H1 (cell line): Measurements from ENCODE around the gene UXT.

ENCODE experiments used
- BACH1 ChIP-seq: IDR thresholded peaks from 2 replicates; pipeline ENCODE4 v1.6.1; 2012; ENCODE audit warnings: low read length, improper control_type of control experiment
- BCL11A ChIP-seq, 2 experiments: IDR thresholded peaks; one replicate each; pipeline ENCODE4 v1.6.1; 2011; ENCODE audit warnings: low read depth in 2 of 2, low read length in 2 of 2, mild to moderate bottlenecking in 2 of 2
- CHD2 ChIP-seq: IDR thresholded peaks from 2 replicates; pipeline ENCODE4 v1.6.1; 2012; ENCODE audit warnings: low read length, improper control_type of control experiment
- EZH2 ChIP-seq: fragments of 200-600 bp; sonication (generic); IDR thresholded peaks from 2 replicates; pipeline ENCODE4 v1.7.1; 2012; ENCODE audit warnings: low read depth, mild to moderate bottlenecking, moderate library complexity, low read length, inconsistent platforms; ENCODE audit not compliant: severe bottlenecking
- NRF1 ChIP-seq: IDR thresholded peaks from 2 replicates; pipeline ENCODE4 v1.6.1; 2011; ENCODE audit warnings: mild to moderate bottlenecking, low read depth, low read length, improper control_type of control experiment
- POLR2A ChIP-seq, 2 experiments: IDR thresholded peaks; 1 replicate in 1 of 2; 2 replicates in 1 of 2; pipeline ENCODE4 v1.6.1; 2011; ENCODE audit warnings: low read depth in 2 of 2, low read length in 2 of 2, mild to moderate bottlenecking in 2 of 2; ENCODE audit errors: control extremely low read depth in 1 of 2
- POLR2AphosphoS5 ChIP-seq: IDR thresholded peaks from 2 replicates; pipeline ENCODE4 v1.6.1; 2011; ENCODE audit warnings: low read depth, low read length
- RAD21 ChIP-seq, 2 experiments: IDR thresholded peaks in 1 of 2; conservative IDR thresholded peaks in 1 of 2; 2 replicates each; pipeline ENCODE4 v1.6.1; 2011; ENCODE audit warnings: low read depth in 2 of 2, low read length in 2 of 2, improper control_type of control experiment in 1 of 2, inconsistent platforms in 1 of 2, mild to moderate bottlenecking in 1 of 2, moderate library complexity in 1 of 2
- SRF ChIP-seq: IDR thresholded peaks from 2 replicates; pipeline ENCODE4 v1.6.1; 2011; ENCODE audit warnings: mild to moderate bottlenecking, low read depth, low read length, moderate library complexity
- TF ChIP-seq, protein P1 (sequence below), 3 experiments: IDR thresholded peaks; 1 replicate in 2 of 3; 2 replicates in 1 of 3; pipeline versions ENCODE4 v1.5.1 to v1.6.1; 2011; ENCODE audit warnings: low read length in 3 of 3, mild to moderate bottlenecking in 3 of 3, inconsistent platforms in 2 of 3, low read depth in 1 of 3, moderate library complexity in 1 of 3; ENCODE audit not compliant: insufficient read depth in 1 of 3; ENCODE audit errors: control extremely low read depth in 1 of 3
- TF ChIP-seq, protein P2 (sequence below): IDR thresholded peaks from 2 replicates; pipeline ENCODE4 v1.6.1; 2011; ENCODE audit warnings: low read length, improper control_type of control experiment

DNA sequence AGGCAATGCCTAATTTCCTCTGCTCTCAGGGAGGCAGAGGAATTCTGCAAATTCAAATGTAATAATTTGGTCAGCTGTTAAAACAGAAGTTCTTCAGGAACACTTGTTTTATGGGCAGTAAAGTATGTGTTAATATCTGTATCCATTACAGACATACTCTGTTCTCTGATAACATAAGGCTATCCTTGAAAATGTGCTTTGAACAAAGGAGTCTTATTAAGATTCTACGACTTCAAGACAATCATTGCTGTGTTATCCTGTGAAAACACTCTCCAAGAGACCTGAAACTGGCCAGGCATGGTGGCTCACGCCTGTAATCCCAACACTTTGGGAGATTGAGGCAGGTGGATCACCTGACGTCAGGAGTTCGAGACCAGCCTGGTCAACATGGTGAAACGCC lies 27.3 kb downstream of the UXT start:
- TF ChIP-seq POLR2AphosphoS5 (no peak), NRF1 (no peak), CHD2 (no peak), RAD21 (IDR thresholded peaks at IDR 0.05 in 1 of 2, conservative IDR thresholded peaks at IDR 0.05 in 1 of 2; ENCODE audit: low read depth in 2 of 2, low read length in 2 of 2) (no peak), BACH1 (no peak), POLR2A (IDR thresholded peaks at IDR 0.05; ENCODE audit: control extremely low read depth in 1 of 2, low read depth in 2 of 2, low read length in 2 of 2) (no peak), BCL11A (IDR thresholded peaks at IDR 0.05; ENCODE audit: low read depth in 2 of 2, low read length in 2 of 2) (no peak), EZH2 (no peak), SRF (no peak)
- TF ChIP-seq, protein P1, sequence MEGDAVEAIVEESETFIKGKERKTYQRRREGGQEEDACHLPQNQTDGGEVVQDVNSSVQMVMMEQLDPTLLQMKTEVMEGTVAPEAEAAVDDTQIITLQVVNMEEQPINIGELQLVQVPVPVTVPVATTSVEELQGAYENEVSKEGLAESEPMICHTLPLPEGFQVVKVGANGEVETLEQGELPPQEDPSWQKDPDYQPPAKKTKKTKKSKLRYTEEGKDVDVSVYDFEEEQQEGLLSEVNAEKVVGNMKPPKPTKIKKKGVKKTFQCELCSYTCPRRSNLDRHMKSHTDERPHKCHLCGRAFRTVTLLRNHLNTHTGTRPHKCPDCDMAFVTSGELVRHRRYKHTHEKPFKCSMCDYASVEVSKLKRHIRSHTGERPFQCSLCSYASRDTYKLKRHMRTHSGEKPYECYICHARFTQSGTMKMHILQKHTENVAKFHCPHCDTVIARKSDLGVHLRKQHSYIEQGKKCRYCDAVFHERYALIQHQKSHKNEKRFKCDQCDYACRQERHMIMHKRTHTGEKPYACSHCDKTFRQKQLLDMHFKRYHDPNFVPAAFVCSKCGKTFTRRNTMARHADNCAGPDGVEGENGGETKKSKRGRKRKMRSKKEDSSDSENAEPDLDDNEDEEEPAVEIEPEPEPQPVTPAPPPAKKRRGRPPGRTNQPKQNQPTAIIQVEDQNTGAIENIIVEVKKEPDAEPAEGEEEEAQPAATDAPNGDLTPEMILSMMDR (IDR thresholded peaks at IDR 0.05; ENCODE audit: control extremely low read depth in 1 of 3, insufficient read depth in 1 of 3, low read depth in 1 of 3, low read length in 3 of 3): no peak
- TF ChIP-seq, protein P2, sequence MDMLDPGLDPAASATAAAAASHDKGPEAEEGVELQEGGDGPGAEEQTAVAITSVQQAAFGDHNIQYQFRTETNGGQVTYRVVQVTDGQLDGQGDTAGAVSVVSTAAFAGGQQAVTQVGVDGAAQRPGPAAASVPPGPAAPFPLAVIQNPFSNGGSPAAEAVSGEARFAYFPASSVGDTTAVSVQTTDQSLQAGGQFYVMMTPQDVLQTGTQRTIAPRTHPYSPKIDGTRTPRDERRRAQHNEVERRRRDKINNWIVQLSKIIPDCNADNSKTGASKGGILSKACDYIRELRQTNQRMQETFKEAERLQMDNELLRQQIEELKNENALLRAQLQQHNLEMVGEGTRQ: no peak
